ENCODE measurements around the gene GJC2. TPM values are rescaled to one million over a fixed set of nuclear protein-coding genes. Genes with fewer than 3 reads are reported as not detected.

Gene GJC2
- total RNA-seq, 2 donors from 2014 or later, result 0.69 to 1.2 TPM

DNA sequence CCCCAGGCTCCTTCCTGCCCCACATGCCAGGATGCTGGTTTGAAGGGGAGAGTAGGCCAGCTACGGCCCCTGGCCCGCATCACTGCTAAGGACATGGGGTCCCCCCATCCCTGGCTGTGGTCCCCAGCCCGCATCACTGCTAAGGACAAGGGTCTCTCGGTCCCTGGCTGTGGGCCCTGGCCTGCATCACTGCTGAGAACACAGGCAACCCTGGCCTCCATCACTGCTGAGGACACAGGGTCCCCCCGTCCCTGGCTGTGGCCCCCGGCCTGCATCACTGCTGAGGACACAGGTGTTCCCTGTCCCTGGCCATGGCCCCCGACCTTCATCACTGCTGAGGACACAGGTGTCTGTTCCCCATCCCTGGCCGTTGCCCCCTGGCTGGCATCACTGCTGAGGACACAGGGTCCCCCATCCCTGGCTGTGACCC, 57.7 kb downstream of the GJC2 start:
- Histone ChIP-seq H3K4me3 (no peak overlapping the region), H3K27ac (no peak overlapping the region), H3K27me3 (no peaks in the 10 kb centered on the region), H3K4me1 (no peaks in the 10 kb centered on the region), H3K9me3 (no peaks in the 10 kb centered on the region), H3K9ac (ENCODE audit: low read depth in 2 of 2, low read length in 2 of 2) (no peak overlapping the region), H3K36me3 (no peaks in the 10 kb centered on the region)
- TF ChIP-seq, protein P1, sequence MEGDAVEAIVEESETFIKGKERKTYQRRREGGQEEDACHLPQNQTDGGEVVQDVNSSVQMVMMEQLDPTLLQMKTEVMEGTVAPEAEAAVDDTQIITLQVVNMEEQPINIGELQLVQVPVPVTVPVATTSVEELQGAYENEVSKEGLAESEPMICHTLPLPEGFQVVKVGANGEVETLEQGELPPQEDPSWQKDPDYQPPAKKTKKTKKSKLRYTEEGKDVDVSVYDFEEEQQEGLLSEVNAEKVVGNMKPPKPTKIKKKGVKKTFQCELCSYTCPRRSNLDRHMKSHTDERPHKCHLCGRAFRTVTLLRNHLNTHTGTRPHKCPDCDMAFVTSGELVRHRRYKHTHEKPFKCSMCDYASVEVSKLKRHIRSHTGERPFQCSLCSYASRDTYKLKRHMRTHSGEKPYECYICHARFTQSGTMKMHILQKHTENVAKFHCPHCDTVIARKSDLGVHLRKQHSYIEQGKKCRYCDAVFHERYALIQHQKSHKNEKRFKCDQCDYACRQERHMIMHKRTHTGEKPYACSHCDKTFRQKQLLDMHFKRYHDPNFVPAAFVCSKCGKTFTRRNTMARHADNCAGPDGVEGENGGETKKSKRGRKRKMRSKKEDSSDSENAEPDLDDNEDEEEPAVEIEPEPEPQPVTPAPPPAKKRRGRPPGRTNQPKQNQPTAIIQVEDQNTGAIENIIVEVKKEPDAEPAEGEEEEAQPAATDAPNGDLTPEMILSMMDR (IDR thresholded peaks at IDR 0.05), result no peak
- intact Hi-C loops (cut with DNase I), result no loop called here
- DNase-seq, result no peak

DNA sequence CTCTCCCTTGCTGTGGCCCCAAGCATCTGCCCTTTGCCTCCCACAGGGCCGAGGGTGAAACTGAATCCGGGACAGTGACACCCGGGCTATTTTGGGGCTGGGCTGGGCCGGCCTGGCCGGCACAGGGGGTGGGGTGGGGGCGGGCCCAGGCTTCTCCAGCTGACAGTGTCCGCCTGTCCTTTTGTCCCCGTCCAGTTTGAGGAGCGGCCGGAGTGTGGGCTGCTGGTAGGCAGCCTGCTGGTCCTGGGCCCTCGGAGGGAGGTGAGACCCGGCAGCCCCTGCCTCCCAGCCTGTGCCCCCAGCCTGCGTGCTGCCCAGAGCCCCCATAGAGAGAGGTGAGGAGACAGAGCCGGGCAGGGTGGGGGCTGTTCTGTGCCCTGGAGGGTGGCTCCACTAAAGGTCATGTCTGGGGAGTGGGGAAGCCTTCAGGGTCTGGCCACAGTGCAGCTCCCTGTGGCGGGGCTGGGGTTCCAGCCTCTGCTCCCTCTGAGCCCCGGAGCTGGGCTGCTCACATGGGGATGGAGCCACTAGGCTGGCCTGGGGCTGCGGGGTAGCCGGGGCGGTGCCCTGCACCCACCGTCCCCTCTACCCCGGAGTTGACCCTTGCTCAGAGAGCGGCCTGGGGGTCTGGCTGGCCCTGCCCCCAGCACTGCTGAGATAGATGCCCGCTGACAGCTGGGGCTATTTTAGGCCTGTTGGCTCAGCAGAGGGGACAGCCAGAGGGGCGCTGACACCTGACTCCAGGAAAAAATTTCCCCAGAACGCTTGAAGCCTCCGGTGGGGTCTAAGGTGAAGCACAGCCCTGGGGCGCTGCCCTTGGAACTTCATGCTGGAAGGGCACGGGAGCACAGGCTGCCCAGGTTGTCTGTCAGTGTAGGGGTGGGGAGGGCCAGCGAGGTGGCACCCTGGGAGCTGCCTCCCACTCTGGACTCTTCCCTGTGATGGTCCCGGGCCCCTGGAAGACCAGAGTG, 58.4 kb downstream of the GJC2 start, which contains the start of gene OBSCN:
OBSCN (plus strand) TSS at position 194 of the 971 bp plus-strand sequence. CDS start 3,740 bp downstream, outside the sequence.
- Histone ChIP-seq H3K36me3 (no peaks in the 10 kb centered on the region), H3K9ac (ENCODE audit: low read depth in 2 of 2, low read length in 2 of 2) (no peak within 1 kb of the TSS), H3K27ac (no peak within 1 kb of the TSS), H3K27me3 (no peaks in the 10 kb centered on the region), H3K4me1 (no peaks in the 10 kb centered on the region), H3K4me3 (no peak within 1 kb of the TSS), H3K9me3 (no peaks in the 10 kb centered on the region)
- intact Hi-C loops (cut with DNase I), result no loop called here
- no peak for DNase-seq
- TF ChIP-seq, protein P1 (IDR thresholded peaks at IDR 0.05), result no peak

DNA sequence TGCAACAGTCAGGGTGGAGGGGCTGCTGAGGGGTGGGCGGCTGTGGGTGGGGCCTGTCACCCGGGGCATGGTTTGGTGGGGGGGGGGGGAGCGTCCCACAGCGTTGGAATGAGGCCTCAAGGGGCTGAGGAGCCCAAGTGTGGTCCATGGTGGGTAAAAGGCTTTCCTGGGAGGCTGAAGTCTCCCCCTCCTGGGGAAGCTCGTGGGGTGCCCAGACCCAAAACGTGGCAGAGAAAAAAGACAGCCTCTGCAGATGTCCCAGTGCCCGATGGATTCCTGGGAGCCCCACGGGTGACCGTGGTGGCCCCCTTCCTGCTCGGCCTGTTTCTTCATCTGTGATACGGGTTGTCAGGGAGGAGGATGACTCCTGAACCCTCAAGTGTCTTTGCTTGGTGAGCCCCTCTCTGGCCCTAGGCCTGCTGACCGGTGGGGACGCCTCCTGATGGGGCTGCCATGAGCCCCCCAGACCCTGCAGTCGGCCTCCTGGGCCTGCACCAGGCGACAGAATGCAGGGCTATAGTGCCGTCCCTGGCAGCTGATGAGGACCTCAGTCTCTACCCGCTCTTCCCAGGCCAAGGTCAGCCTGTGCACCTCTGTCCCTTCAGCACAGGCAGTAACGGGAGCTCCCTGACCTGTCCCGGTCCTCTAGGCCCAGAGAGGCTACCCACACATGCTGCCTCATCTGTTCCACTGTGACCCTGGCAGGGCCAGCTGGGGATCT, 59.3 kb downstream of the GJC2 start:
- no peak for DNase-seq
- intact Hi-C loops (cut with DNase I), result no loop called here
- TF ChIP-seq, protein P1 (IDR thresholded peaks at IDR 0.05), result no peak
- H3K4me3 ChIP-seq, result no peak overlapping the region
- H3K4me1 ChIP-seq, result no peaks in the 10 kb centered on the region
- H3K27ac ChIP-seq, result no peak overlapping the region
- no peaks in the 10 kb centered on the region for H3K36me3 ChIP-seq
- H3K9ac ChIP-seq (ENCODE audit: low read depth in 2 of 2, low read length in 2 of 2), result no peak overlapping the region
- no peaks in the 10 kb centered on the region for H3K9me3 ChIP-seq
- no peaks in the 10 kb centered on the region for H3K27me3 ChIP-seq

Other genes with a start within 250 kb of the GJC2 start
- gene WNT9A, start 202.0 kb upstream of the GJC2 start, total RNA-seq, result 1 to 10 TPM; 2.6 to 3.3 TPM
- not detected for gene WNT3A, start 142.9 kb upstream of the GJC2 start, total RNA-seq
- gene ARF1, start 67.2 kb upstream of the GJC2 start, total RNA-seq, result 100 to 1,000 TPM; 522 to 586 TPM
- gene C1orf35, start 46.6 kb upstream of the GJC2 start, total RNA-seq, result 10 to 100 TPM; 14.9 to 26.4 TPM
- gene MRPL55, start 40.6 kb upstream of the GJC2 start, total RNA-seq, result 10 to 100 TPM; 33.0 to 60.7 TPM
- gene GUK1, start 9.7 kb upstream of the GJC2 start, total RNA-seq, result 100 to 1,000 TPM; 178 to 221 TPM
- 10 to 100 TPM; 11.0 to 16.9 TPM for gene IBA57, start 15.9 kb downstream of the GJC2 start, total RNA-seq
- 1 to 10 TPM; 3.6 to 7.9 TPM for gene OBSCN, start 58.1 kb downstream of the GJC2 start, total RNA-seq

All from colonic mucosa (tissue), 4 donors.